ENCODE results near the gene AUTS2. TPM values are rescaled to one million over a fixed set of nuclear protein-coding genes. Genes with fewer than 3 reads are reported as not detected.

Gene AUTS2
- total RNA-seq, 4 donors from 2014 or later, result 29.8 to 114 (median 59.4) TPM

- no peak for TF ChIP-seq POLR2AphosphoS5 (IDR thresholded peaks at IDR 0.05)
- no peak for TF ChIP-seq EP300 (IDR thresholded peaks at IDR 0.05; ENCODE audit: low read depth)
- intact Hi-C loops (cut with DNase I; ENCODE audit: low total_unique reads), result no loop called here
Observed at GRCh38 chr7:70701477-70701876, 1103.2 kb downstream of the AUTS2 start.

GRCh38 chr7:70701991-70702390 is 1103.7 kb downstream of the AUTS2 start:
- in situ Hi-C loops (cut with MboI; ENCODE audit: low pct_ligation_motif_present in 1 of 4, low pct_unique_long_range_greater_than_20kb in 1 of 4, low sequenced_read_pairs in 3 of 4), result no loop called here
- peaks cover 0 to 21% (median 0%) of the 10 kb centered on the region in 4 donors for H3K4me1 ChIP-seq
- DNase-seq, result no peak

More at GRCh38 chr7:70701477-70701876, 1103.2 kb downstream of the AUTS2 start:
- Histone ChIP-seq H3K27ac (no peak overlapping the region), H3K27me3 (no peaks in the 10 kb centered on the region), H3K9me3 (no peaks in the 10 kb centered on the region), H3K4me1 (peaks cover 0 to 26% (median 0%) of the 10 kb centered on the region in 4 donors), H3K4me3 (no peak overlapping the region), H3K36me3 (no peaks in the 10 kb centered on the region)
- in situ Hi-C loops (cut with MboI; ENCODE audit: low pct_ligation_motif_present in 1 of 4, low pct_unique_long_range_greater_than_20kb in 1 of 4, low sequenced_read_pairs in 3 of 4), result no loop called here
- DNase-seq, result no peak
- 51 to 63% methylated on average over 6 of the region's 6 CpGs for WGBS, 2 donors (ENCODE audit: low coverage in 1 of 2)

GRCh38 chr7:70703785-70704184 is 1105.5 kb downstream of the AUTS2 start:
- intact Hi-C loops (cut with DNase I; ENCODE audit: low total_unique reads), result no loop called here
- WGBS, 2 donors (ENCODE audit: low coverage in 1 of 2), result 80 to 98% methylated on average over 2 to 4 of the region's 4 CpGs
- peaks cover 0 to 11% (median 0%) of the 10 kb centered on the region in 4 donors for H3K4me1 ChIP-seq

More at GRCh38 chr7:70701991-70702390, 1103.7 kb downstream of the AUTS2 start:
- no peak for TF ChIP-seq CTCF (IDR thresholded peaks at IDR 0.05)
- no peak for TF ChIP-seq POLR2A (IDR thresholded peaks at IDR 0.05)
- TF ChIP-seq EP300 (IDR thresholded peaks at IDR 0.05; ENCODE audit: low read depth), result no peak
- no peak for TF ChIP-seq POLR2AphosphoS5 (IDR thresholded peaks at IDR 0.05)
- no peak overlapping the region for H3K4me3 ChIP-seq
- no peaks in the 10 kb centered on the region for H3K27me3 ChIP-seq
- H3K9me3 ChIP-seq, result no peaks in the 10 kb centered on the region
- H3K27ac ChIP-seq, result no peak overlapping the region
- intact Hi-C loops (cut with DNase I; ENCODE audit: low total_unique reads), result no loop called here
- no peaks in the 10 kb centered on the region for H3K36me3 ChIP-seq
- WGBS, 2 donors (ENCODE audit: low coverage in 1 of 2), result 94 to 100% methylated on average over 2 of the region's 2 CpGs

GRCh38 chr7:70704831-70705346 is 1106.6 kb downstream of the AUTS2 start:
- H3K4me3 ChIP-seq, result no peak overlapping the region
- no peaks in the 10 kb centered on the region for H3K36me3 ChIP-seq
- in situ Hi-C loops (cut with MboI; ENCODE audit: low pct_ligation_motif_present in 1 of 4, low pct_unique_long_range_greater_than_20kb in 1 of 4, low sequenced_read_pairs in 3 of 4) (no loop called here), intact Hi-C loops (cut with DNase I; ENCODE audit: low total_unique reads) (no loop called here)
- no peak overlapping the region for H3K27ac ChIP-seq
- H3K9me3 ChIP-seq, result no peaks in the 10 kb centered on the region
- no peaks in the 10 kb centered on the region for H3K27me3 ChIP-seq
- TF ChIP-seq EP300 (IDR thresholded peaks at IDR 0.05; ENCODE audit: low read depth), result no peak
- no peak for TF ChIP-seq CTCF (IDR thresholded peaks at IDR 0.05)
- TF ChIP-seq POLR2A (IDR thresholded peaks at IDR 0.05), result no peak
- TF ChIP-seq POLR2AphosphoS5 (IDR thresholded peaks at IDR 0.05), result no peak
- no peak for DNase-seq
- H3K4me1 ChIP-seq, result peaks cover 0 to 19% (median 1%) of the 10 kb centered on the region in 4 donors
- 56 to 63% methylated on average over 5 of the region's 5 CpGs for WGBS, 2 donors (ENCODE audit: low coverage in 1 of 2)

More at GRCh38 chr7:70703785-70704184, 1105.5 kb downstream of the AUTS2 start:
- TF ChIP-seq CTCF (IDR thresholded peaks at IDR 0.05) (no peak), POLR2AphosphoS5 (IDR thresholded peaks at IDR 0.05) (no peak), EP300 (IDR thresholded peaks at IDR 0.05; ENCODE audit: low read depth) (no peak), POLR2A (IDR thresholded peaks at IDR 0.05) (no peak)
- Histone ChIP-seq H3K27me3 (no peaks in the 10 kb centered on the region), H3K9me3 (no peaks in the 10 kb centered on the region), H3K27ac (no peak overlapping the region), H3K4me3 (no peak overlapping the region), H3K36me3 (no peaks in the 10 kb centered on the region)
- no peak for DNase-seq
- in situ Hi-C loops (cut with MboI; ENCODE audit: low pct_ligation_motif_present in 1 of 4, low pct_unique_long_range_greater_than_20kb in 1 of 4, low sequenced_read_pairs in 3 of 4), result no loop called here

GRCh38 chr7:70706204-70706603 is 1107.9 kb downstream of the AUTS2 start:
- no peaks in the 10 kb centered on the region for H3K9me3 ChIP-seq
- H3K36me3 ChIP-seq, result no peaks in the 10 kb centered on the region
- TF ChIP-seq CTCF (IDR thresholded peaks at IDR 0.05) (no peak), EP300 (IDR thresholded peaks at IDR 0.05; ENCODE audit: low read depth) (no peak)
- in situ Hi-C loops (cut with MboI; ENCODE audit: low pct_ligation_motif_present in 1 of 4, low pct_unique_long_range_greater_than_20kb in 1 of 4, low sequenced_read_pairs in 3 of 4), result no loop called here
- no peaks in the 10 kb centered on the region for H3K27me3 ChIP-seq
- H3K27ac ChIP-seq, result no peak overlapping the region
- WGBS, 2 donors (ENCODE audit: low coverage in 1 of 2), result 76% methylated on average over 4 of the region's 4 CpGs; no CpG with 5 or more reads in 1 of the 2 donors
- peaks cover 0 to 24% (median 4%) of the 10 kb centered on the region in 4 donors for H3K4me1 ChIP-seq
- intact Hi-C loops (cut with DNase I; ENCODE audit: low total_unique reads), result no loop called here
- H3K4me3 ChIP-seq, result no peak overlapping the region
- no peak for DNase-seq
